ENCODE measurements around the gene FLVCR2. TPM values are rescaled to one million over a fixed set of nuclear protein-coding genes. Genes with fewer than 3 reads are reported as not detected.

The FLVCR2 gene
- total RNA-seq, 1 donor from 2014 or later = 3.7 TPM

- Histone ChIP-seq H3K4me1 (no peaks in the 10 kb centered on the region), H3K4me3 (no peak overlapping the region), H3K9me3 (no peaks in the 10 kb centered on the region), H3K36me3 (peaks cover 0 to 14% of the 10 kb centered on the region in 2 donors), H3K27ac (no peak overlapping the region), H3K27me3 (no peaks in the 10 kb centered on the region)
- TF ChIP-seq CTCF (IDR thresholded peaks at IDR 0.05) (no peak), POLR2AphosphoS5 (IDR thresholded peaks at IDR 0.05; ENCODE audit: insufficient read depth in 1 of 2, low read depth in 1 of 2) (no peak), POLR2A (IDR thresholded peaks at IDR 0.05) (no peak)
- DNase-seq (ENCODE audit: extremely low spot score in 2 of 2) = no peak
- intact Hi-C loops (cut with DNase I) = no loop called here
These were observed 66.6 kb downstream of the FLVCR2 start for GRCh38 chr14:75645056-75645455.

- H3K36me3 ChIP-seq = peaks cover 0 to 31% of the 10 kb centered on the region in 2 donors
- intact Hi-C loops (cut with DNase I) = no loop called here
- TF ChIP-seq CTCF (IDR thresholded peaks at IDR 0.05) (no peak), POLR2AphosphoS5 (IDR thresholded peaks at IDR 0.05; ENCODE audit: insufficient read depth in 1 of 2, low read depth in 1 of 2) (no peak), POLR2A (IDR thresholded peaks at IDR 0.05) (no peak)
- peak in 1 of 2 donors; percentile 79 for DNase-seq (ENCODE audit: extremely low spot score in 2 of 2)
- no peaks in the 10 kb centered on the region for H3K27me3 ChIP-seq
- H3K4me1 ChIP-seq = no peaks in the 10 kb centered on the region
- no peak overlapping the region for H3K27ac ChIP-seq
- no peaks in the 10 kb centered on the region for H3K9me3 ChIP-seq
- no peak overlapping the region for H3K4me3 ChIP-seq
These were observed 68.3 kb downstream of the FLVCR2 start for GRCh38 chr14:75646762-75647161.

GRCh38 chr14:75647640-75648039 lies 69.2 kb downstream of the FLVCR2 start:
- DNase-seq (ENCODE audit: extremely low spot score in 2 of 2) = peak in 1 of 2 donors; percentile 52
- H3K4me3 ChIP-seq = no peak overlapping the region
- peaks cover 0 to 40% of the 10 kb centered on the region in 2 donors for H3K36me3 ChIP-seq
- no peak overlapping the region for H3K27ac ChIP-seq
- intact Hi-C loops (cut with DNase I) = no loop called here
- no peaks in the 10 kb centered on the region for H3K4me1 ChIP-seq
- no peaks in the 10 kb centered on the region for H3K9me3 ChIP-seq
- TF ChIP-seq POLR2A (IDR thresholded peaks at IDR 0.05) (no peak), CTCF (IDR thresholded peaks at IDR 0.05) (no peak), POLR2AphosphoS5 (IDR thresholded peaks at IDR 0.05; ENCODE audit: insufficient read depth in 1 of 2, low read depth in 1 of 2) (no peak)
- H3K27me3 ChIP-seq = no peaks in the 10 kb centered on the region

GRCh38 chr14:75648066-75648838 lies 69.8 kb downstream of the FLVCR2 start:
- Histone ChIP-seq H3K27ac (no peak overlapping the region), H3K4me1 (no peaks in the 10 kb centered on the region), H3K27me3 (no peaks in the 10 kb centered on the region), H3K9me3 (no peaks in the 10 kb centered on the region), H3K4me3 (no peak overlapping the region), H3K36me3 (peaks cover 0 to 40% of the 10 kb centered on the region in 2 donors)
- TF ChIP-seq POLR2A (IDR thresholded peaks at IDR 0.05) (no peak), CTCF (IDR thresholded peaks at IDR 0.05) (no peak), POLR2AphosphoS5 (IDR thresholded peaks at IDR 0.05; ENCODE audit: insufficient read depth in 1 of 2, low read depth in 1 of 2) (no peak)
- peak in 1 of 2 donors; percentile 71 for DNase-seq (ENCODE audit: extremely low spot score in 2 of 2)
- intact Hi-C loops (cut with DNase I) = no loop called here

- Histone ChIP-seq H3K4me3 (no peak overlapping the region), H3K27me3 (no peaks in the 10 kb centered on the region), H3K27ac (no peak overlapping the region), H3K4me1 (no peaks in the 10 kb centered on the region), H3K9me3 (no peaks in the 10 kb centered on the region), H3K36me3 (peaks cover 0 to 41% of the 10 kb centered on the region in 2 donors)
- intact Hi-C loops (cut with DNase I) = no loop called here
- TF ChIP-seq POLR2A (IDR thresholded peaks at IDR 0.05) = no peak
- no peak for TF ChIP-seq POLR2AphosphoS5 (IDR thresholded peaks at IDR 0.05; ENCODE audit: insufficient read depth in 1 of 2, low read depth in 1 of 2)
- no peak for DNase-seq (ENCODE audit: extremely low spot score in 2 of 2)
These were observed 70.9 kb downstream of the FLVCR2 start for GRCh38 chr14:75649337-75649736.

All from vagina (tissue), 2 donors.